IPS DF 19.7 (cell line): ENCODE measurements around the gene DCST1.

Experiments used
- DNase-seq: peaks from one replicate; pipeline ENCODE4 v3.0.0-alpha.2; 2013; ENCODE audit warnings: low read depth, low spot score

The DCST1 gene

GRCh38 chr1:155052439-155053395 is 19.1 kb downstream of the DCST1 start:
- no peak for DNase-seq

- no peak for DNase-seq
Observed at GRCh38 chr1:155053531-155054105, 20.0 kb downstream of the DCST1 start.

GRCh38 chr1:155057104-155057503 is 23.5 kb downstream of the DCST1 start:
- DNase-seq = no peak

- DNase-seq = no peak
Observed at GRCh38 chr1:155057788-155058211, 24.2 kb downstream of the DCST1 start.

- no peak for DNase-seq
Observed at GRCh38 chr1:155060736-155061135, 27.1 kb downstream of the DCST1 start.

- no peak for DNase-seq
Observed at GRCh38 chr1:155061381-155062150, 27.9 kb downstream of the DCST1 start.

GRCh38 chr1:155062151-155062686 is 28.6 kb downstream of the DCST1 start:
- no peak for DNase-seq

- DNase-seq = no peak
Observed at GRCh38 chr1:155062702-155063411, 29.2 kb downstream of the DCST1 start.

GRCh38 chr1:155063550-155064110 is 30.0 kb downstream of the DCST1 start, which contains the start of gene EFNA4:
TSS of gene EFNA4 (plus strand) at chr1:155063740. CDS start at chr1:155063824, 84 bp downstream.
- no peak for DNase-seq

GRCh38 chr1:155064111-155064831 is 30.6 kb downstream of the DCST1 start:
- DNase-seq = no peak

- DNase-seq = no peak
Observed at GRCh38 chr1:155064832-155065429, 31.3 kb downstream of the DCST1 start.

- DNase-seq = no peak
Observed at GRCh38 chr1:155066777-155067176, 33.2 kb downstream of the DCST1 start.

GRCh38 chr1:155068599-155068998 is 35.0 kb downstream of the DCST1 start:
- no peak for DNase-seq

GRCh38 chr1:155069551-155070157 is 36.0 kb downstream of the DCST1 start:
- DNase-seq = no peak

GRCh38 chr1:155070158-155070621 is 36.6 kb downstream of the DCST1 start:
- no peak for DNase-seq

GRCh38 chr1:155070721-155071569 is 37.3 kb downstream of the DCST1 start:
- DNase-seq = no peak

- no peak for DNase-seq
Observed at GRCh38 chr1:155071701-155072100, 38.1 kb downstream of the DCST1 start.
